ENCODE data around the gene LDB3. TPM values are rescaled to one million over a fixed set of nuclear protein-coding genes. Genes with fewer than 3 reads are reported as not detected.

LDB3 gene
- total RNA-seq, 1 experiment from 2014 or later: 0.20 TPM

DNA sequence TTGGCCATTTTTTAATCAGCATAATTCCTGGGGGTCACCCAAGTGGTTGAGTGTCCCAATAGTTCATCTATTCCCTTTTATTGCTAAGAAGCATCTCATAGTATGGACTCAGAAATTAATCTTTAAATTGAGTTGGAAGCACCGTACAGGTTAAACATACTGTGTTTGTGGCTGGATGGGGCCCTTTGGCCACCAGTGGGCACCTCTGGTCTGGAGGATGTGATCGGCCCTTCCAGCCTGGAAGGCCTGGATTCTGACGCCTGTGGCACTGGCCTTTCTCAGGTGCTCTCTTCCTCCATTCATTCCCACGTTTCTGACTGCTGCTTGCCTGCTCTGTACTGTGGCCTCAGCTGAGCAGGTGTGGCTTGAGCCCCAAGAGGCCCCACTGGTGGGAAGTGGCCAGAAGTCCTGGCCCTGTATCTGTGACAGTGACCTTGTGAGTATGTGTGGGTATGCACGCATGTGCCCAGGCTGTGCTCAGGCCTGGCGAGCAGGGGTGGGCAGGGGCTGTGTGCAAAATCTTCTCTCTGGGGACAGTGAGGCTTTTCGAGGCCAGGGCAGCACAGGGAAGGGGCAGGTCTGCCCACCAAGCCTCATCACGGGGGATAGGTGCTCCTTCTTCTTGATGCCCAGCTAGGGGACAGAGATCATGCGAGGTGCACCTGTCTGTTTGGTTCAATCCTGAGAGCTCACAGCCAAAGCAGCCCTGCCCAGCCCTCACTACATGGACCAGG lies 30.1 kb downstream of the LDB3 start:
- CTCF ChIA-PET: no interaction called here

DNA sequence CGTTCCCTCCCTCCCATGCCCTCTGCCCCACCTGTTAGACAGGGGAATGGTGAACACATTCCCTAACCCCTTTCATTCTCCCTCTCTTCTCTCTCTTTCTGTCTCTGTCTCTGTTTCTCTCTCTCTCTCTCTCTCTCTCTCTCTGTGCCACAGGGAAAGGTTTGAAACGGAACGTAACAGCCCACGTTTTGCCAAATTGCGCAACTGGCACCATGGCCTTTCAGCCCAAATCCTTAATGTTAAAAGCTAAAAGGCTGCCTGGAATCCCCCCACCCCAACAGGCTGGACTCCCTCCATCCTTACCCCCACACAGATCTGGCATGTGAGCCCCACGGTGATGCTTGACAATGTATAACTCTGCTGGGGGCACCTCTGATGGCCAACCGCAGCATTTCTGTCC lies 30.8 kb downstream of the LDB3 start:
- Histone ChIP-seq H3K79me2 (ENCODE audit: insufficient read depth, low read length) (no peaks in the 10 kb centered on the region), H3K4me1 (ENCODE audit: control insufficient read depth in 1 of 2, insufficient read depth in 2 of 2, low read length in 2 of 2) (no peaks in the 10 kb centered on the region), H3K36me3 (ENCODE audit: control insufficient read depth in 1 of 2, insufficient read depth in 2 of 2, low read length in 2 of 2) (no peaks in the 10 kb centered on the region), H3K9me2 (ENCODE audit: insufficient read depth) (no peaks in the 10 kb centered on the region), H3K9me3 (ENCODE audit: control insufficient read depth in 1 of 2, insufficient read depth in 1 of 2, low read depth in 1 of 2, low read length in 2 of 2) (no peaks in the 10 kb centered on the region), H2AFZ (ENCODE audit: low read depth, low read length, poor library complexity, severe bottlenecking) (no peak overlapping the region), H3K9ac (ENCODE audit: low read length) (no peak overlapping the region), H3K4me2 (ENCODE audit: low read length) (no peak overlapping the region), H3K27ac (ENCODE audit: low read depth, low read length) (no peak overlapping the region), H3K4me3 (replicated peaks in 1 of 2; ENCODE audit: low read depth in 1 of 2, low read length in 2 of 2) (no peak overlapping the region), H4K20me1 (ENCODE audit: insufficient read depth) (no peaks in the 10 kb centered on the region), H3K27me3 (ENCODE audit: insufficient read depth, low read length) (no peaks in the 10 kb centered on the region)
- DNase-seq (ENCODE audit: low read depth, low spot score) (no peak), ATAC-seq (no peak)
- intact Hi-C loops (cut with micrococcal nuclease): no loop called here
- ChIA-PET POLR2A (no interaction called here), RAD21 (ENCODE audit: low non-redundant PET in 1 of 2, low total read pairs in 2 of 2, uncharacterized antibody in 2 of 2, unreplicated experiment in 2 of 2) (no interaction called here), CTCF (no interaction called here)
- BruUV-seq (replicated peaks): no TSS peak
- no peak for TF ChIP-seq POLR2AphosphoS5 (IDR thresholded peaks at IDR 0.05; ENCODE audit: low read depth, low read length)
- no peak for TF ChIP-seq EZH2 (IDR thresholded peaks at IDR 0.05)
- TF ChIP-seq EGR1 (IDR thresholded peaks at IDR 0.05; ENCODE audit: low read depth): no peak
- no peak for TF ChIP-seq CBX3 (IDR thresholded peaks at IDR 0.05; ENCODE audit: low read depth)
- TF ChIP-seq CEBPB (IDR thresholded peaks at IDR 0.05; ENCODE audit: low read depth): no peak
- no peak for TF ChIP-seq SIN3A (IDR thresholded peaks at IDR 0.05; ENCODE audit: low read depth)
- TF ChIP-seq, protein P1, sequence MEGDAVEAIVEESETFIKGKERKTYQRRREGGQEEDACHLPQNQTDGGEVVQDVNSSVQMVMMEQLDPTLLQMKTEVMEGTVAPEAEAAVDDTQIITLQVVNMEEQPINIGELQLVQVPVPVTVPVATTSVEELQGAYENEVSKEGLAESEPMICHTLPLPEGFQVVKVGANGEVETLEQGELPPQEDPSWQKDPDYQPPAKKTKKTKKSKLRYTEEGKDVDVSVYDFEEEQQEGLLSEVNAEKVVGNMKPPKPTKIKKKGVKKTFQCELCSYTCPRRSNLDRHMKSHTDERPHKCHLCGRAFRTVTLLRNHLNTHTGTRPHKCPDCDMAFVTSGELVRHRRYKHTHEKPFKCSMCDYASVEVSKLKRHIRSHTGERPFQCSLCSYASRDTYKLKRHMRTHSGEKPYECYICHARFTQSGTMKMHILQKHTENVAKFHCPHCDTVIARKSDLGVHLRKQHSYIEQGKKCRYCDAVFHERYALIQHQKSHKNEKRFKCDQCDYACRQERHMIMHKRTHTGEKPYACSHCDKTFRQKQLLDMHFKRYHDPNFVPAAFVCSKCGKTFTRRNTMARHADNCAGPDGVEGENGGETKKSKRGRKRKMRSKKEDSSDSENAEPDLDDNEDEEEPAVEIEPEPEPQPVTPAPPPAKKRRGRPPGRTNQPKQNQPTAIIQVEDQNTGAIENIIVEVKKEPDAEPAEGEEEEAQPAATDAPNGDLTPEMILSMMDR (IDR thresholded peaks at IDR 0.05 in 2 of 3, conservative IDR thresholded peaks at IDR 0.05 in 1 of 3; ENCODE audit: borderline replicate concordance in 1 of 3, insufficient read depth in 1 of 3, low read depth in 2 of 3, low read length in 2 of 3): no peak
- no peak for TF ChIP-seq ELF1 (IDR thresholded peaks at IDR 0.05; ENCODE audit: borderline replicate concordance, low read depth)
- TF ChIP-seq FOSL1 (IDR thresholded peaks at IDR 0.05; ENCODE audit: low read depth): no peak
- TF ChIP-seq ZNF274 (IDR thresholded peaks at IDR 0.05; ENCODE audit: low read depth, low read length): no peak
- TF ChIP-seq ZFX (IDR thresholded peaks at IDR 0.05): no peak
- no peak for TF ChIP-seq JUND (IDR thresholded peaks at IDR 0.05)

More for the DNA sequence above, 30.1 kb downstream of the LDB3 start:
- no peaks in the 10 kb centered on the region for H3K9me2 ChIP-seq (ENCODE audit: insufficient read depth)
- ATAC-seq (no peak), DNase-seq (ENCODE audit: low read depth, low spot score) (no peak)
- no peak overlapping the region for H3K4me3 ChIP-seq (replicated peaks in 1 of 2; ENCODE audit: low read depth in 1 of 2, low read length in 2 of 2)
- BruUV-seq (replicated peaks): no TSS peak
- H3K79me2 ChIP-seq (ENCODE audit: insufficient read depth, low read length): no peaks in the 10 kb centered on the region
- no peak overlapping the region for H2AFZ ChIP-seq (ENCODE audit: low read depth, low read length, poor library complexity, severe bottlenecking)
- no peak overlapping the region for H3K9ac ChIP-seq (ENCODE audit: low read length)
- ChIA-PET RAD21 (ENCODE audit: low non-redundant PET in 1 of 2, low total read pairs in 2 of 2, uncharacterized antibody in 2 of 2, unreplicated experiment in 2 of 2) (no interaction called here), POLR2A (no interaction called here)
- H3K9me3 ChIP-seq (ENCODE audit: control insufficient read depth in 1 of 2, insufficient read depth in 1 of 2, low read depth in 1 of 2, low read length in 2 of 2): no peaks in the 10 kb centered on the region
- no peak for TF ChIP-seq CEBPB (IDR thresholded peaks at IDR 0.05; ENCODE audit: low read depth)
- TF ChIP-seq YY1 (IDR thresholded peaks at IDR 0.05; ENCODE audit: extremely low read depth, insufficient replicate concordance, low read depth, low read length): no peak
- TF ChIP-seq, protein P1 (IDR thresholded peaks at IDR 0.05 in 2 of 3, conservative IDR thresholded peaks at IDR 0.05 in 1 of 3; ENCODE audit: borderline replicate concordance in 1 of 3, insufficient read depth in 1 of 3, low read depth in 2 of 3, low read length in 2 of 3): no peak; a peak in 1 of 6 replicates
- TF ChIP-seq SRF (IDR thresholded peaks at IDR 0.05; ENCODE audit: low read depth): no peak
- TF ChIP-seq RAD21 (IDR thresholded peaks at IDR 0.05; ENCODE audit: low read depth): peak; percentile 42; the same call in 1 of the 2 replicates
- no peaks in the 10 kb centered on the region for H3K27me3 ChIP-seq (ENCODE audit: insufficient read depth, low read length)
- no peaks in the 10 kb centered on the region for H3K4me1 ChIP-seq (ENCODE audit: control insufficient read depth in 1 of 2, insufficient read depth in 2 of 2, low read length in 2 of 2)
- no peak overlapping the region; the same call in 1 of the 2 replicates for H3K27ac ChIP-seq (ENCODE audit: low read depth, low read length)
- no peak overlapping the region for H3K4me2 ChIP-seq (ENCODE audit: low read length)
- H4K20me1 ChIP-seq (ENCODE audit: insufficient read depth): no peaks in the 10 kb centered on the region
- no peaks in the 10 kb centered on the region for H3K36me3 ChIP-seq (ENCODE audit: control insufficient read depth in 1 of 2, insufficient read depth in 2 of 2, low read length in 2 of 2)
- intact Hi-C loops (cut with micrococcal nuclease): no loop called here

Data from HCT116 (cell line).